Measurements from ENCODE around the gene MAP3K9. TPM values are rescaled to one million over a fixed set of nuclear protein-coding genes. Genes with fewer than 3 reads are reported as not detected.

Gene MAP3K9
- total and polyA plus RNA-seq, 7 donors: 0.36 to 4.7 (median 0.60) TPM

DNA sequence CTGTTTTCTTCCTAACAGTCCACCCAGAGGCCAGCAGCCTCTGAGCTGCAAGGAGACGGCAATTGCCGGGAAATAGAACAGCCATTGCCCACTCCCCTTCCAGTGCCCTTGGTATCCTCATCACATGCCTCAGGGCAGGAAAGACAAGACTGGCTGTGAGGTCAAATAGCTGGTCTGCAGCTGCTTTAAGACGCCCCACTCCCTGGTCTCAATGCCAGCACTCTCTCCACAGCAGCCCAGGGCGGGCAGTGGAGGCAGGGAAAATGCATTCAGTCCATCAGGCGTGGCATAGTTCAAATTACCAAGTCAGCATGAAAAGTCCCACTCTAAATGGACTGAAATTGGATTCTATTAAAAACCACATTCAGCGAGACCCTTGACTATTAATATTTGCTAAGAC lies 132.0 kb downstream of the MAP3K9 start:
- H3K4me3 ChIP-seq: no peak overlapping the region
- 94 to 95% methylated on average over 6 of the region's 6 CpGs for WGBS, 2 donors
- intact Hi-C loops (cut with DNase I): no loop called here
- H3K27me3 ChIP-seq: no peaks in the 10 kb centered on the region
- no peak for DNase-seq
- no peaks in the 10 kb centered on the region for H3K4me1 ChIP-seq
- H3K36me3 ChIP-seq: no peaks in the 10 kb centered on the region
- TF ChIP-seq EP300 (IDR thresholded peaks at IDR 0.05): no peak
- no peak for TF ChIP-seq POLR2AphosphoS5 (IDR thresholded peaks at IDR 0.05)
- TF ChIP-seq, protein P1, sequence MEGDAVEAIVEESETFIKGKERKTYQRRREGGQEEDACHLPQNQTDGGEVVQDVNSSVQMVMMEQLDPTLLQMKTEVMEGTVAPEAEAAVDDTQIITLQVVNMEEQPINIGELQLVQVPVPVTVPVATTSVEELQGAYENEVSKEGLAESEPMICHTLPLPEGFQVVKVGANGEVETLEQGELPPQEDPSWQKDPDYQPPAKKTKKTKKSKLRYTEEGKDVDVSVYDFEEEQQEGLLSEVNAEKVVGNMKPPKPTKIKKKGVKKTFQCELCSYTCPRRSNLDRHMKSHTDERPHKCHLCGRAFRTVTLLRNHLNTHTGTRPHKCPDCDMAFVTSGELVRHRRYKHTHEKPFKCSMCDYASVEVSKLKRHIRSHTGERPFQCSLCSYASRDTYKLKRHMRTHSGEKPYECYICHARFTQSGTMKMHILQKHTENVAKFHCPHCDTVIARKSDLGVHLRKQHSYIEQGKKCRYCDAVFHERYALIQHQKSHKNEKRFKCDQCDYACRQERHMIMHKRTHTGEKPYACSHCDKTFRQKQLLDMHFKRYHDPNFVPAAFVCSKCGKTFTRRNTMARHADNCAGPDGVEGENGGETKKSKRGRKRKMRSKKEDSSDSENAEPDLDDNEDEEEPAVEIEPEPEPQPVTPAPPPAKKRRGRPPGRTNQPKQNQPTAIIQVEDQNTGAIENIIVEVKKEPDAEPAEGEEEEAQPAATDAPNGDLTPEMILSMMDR (IDR thresholded peaks at IDR 0.05): no peak
- no peak for TF ChIP-seq POLR2A (IDR thresholded peaks at IDR 0.05)
- no peak overlapping the region for H3K27ac ChIP-seq
- H3K9me3 ChIP-seq: no peaks in the 10 kb centered on the region

Other genes with a start within 250 kb of the MAP3K9 start
- 10 to 100 TPM; 24.3 to 40.7 (median 30.1) TPM for gene MED6, start 208.9 kb downstream of the MAP3K9 start, total RNA-seq
- 10 to 100 TPM; 15.0 to 26.1 (median 20.6) TPM for gene MED6, start 208.9 kb downstream of the MAP3K9 start, polyA plus RNA-seq
- gene TTC9, start 167.6 kb downstream of the MAP3K9 start, total RNA-seq: under 1 TPM; 0.16 to 0.81 (median 0.63) TPM
- 1 to 10 TPM in 1 of 3 donors, under 1 TPM in 1, not detected in 1; 0.60 to 3.6 TPM for gene TTC9, start 167.6 kb downstream of the MAP3K9 start, polyA plus RNA-seq
- 10 to 100 TPM; 62.8 to 73.9 (median 70.1) TPM for gene PCNX1, start 97.9 kb upstream of the MAP3K9 start, total RNA-seq
- gene PCNX1, start 97.9 kb upstream of the MAP3K9 start, polyA plus RNA-seq: 10 to 100 TPM in 1 of 3 donors, 1 to 10 TPM in 2; 1.2 to 12.2 (median 1.8) TPM

Data from sigmoid colon (tissue), 7 donors.